Ishikawa (cell line): ENCODE measurements around the gene NSD2.

ENCODE experiments used
- CEBPB ChIP-seq: IDR thresholded peaks from 2 replicates; pipeline ENCODE4 v1.6.1; 2012
- CREB1 ChIP-seq: IDR thresholded peaks from 2 replicates; pipeline ENCODE4 v1.6.1; 2012; ENCODE audit warnings: low read depth
- EGR1 ChIP-seq: IDR thresholded peaks from 2 replicates; pipeline ENCODE4 v1.6.1; 2012
- EP300 ChIP-seq: IDR thresholded peaks from 2 replicates; pipeline ENCODE4 v1.6.1; 2012; ENCODE audit warnings: borderline replicate concordance
- FOXM1 ChIP-seq: IDR thresholded peaks from 2 replicates; pipeline ENCODE4 v1.6.1; 2012; ENCODE audit warnings: low read depth, borderline replicate concordance
- MAX ChIP-seq: IDR thresholded peaks from 2 replicates; pipeline ENCODE4 v1.6.1; 2012
- NFIC ChIP-seq: IDR thresholded peaks from 2 replicates; pipeline ENCODE4 v1.6.1; 2012
- RAD21 ChIP-seq: IDR thresholded peaks from 2 replicates; pipeline ENCODE4 v1.6.1; 2012; ENCODE audit warnings: low read depth
- REST ChIP-seq: IDR thresholded peaks from 2 replicates; pipeline ENCODE4 v1.6.1; 2012; ENCODE audit warnings: low read depth, mild to moderate bottlenecking
- TAF1 ChIP-seq: IDR thresholded peaks from 2 replicates; pipeline ENCODE4 v1.6.1; 2012; ENCODE audit warnings: low read depth, mild to moderate bottlenecking
- TCF12 ChIP-seq: IDR thresholded peaks from 2 replicates; pipeline ENCODE4 v1.6.1; 2012; ENCODE audit warnings: low read depth
- TEAD4 ChIP-seq: IDR thresholded peaks from 2 replicates; pipeline ENCODE4 v1.6.1; 2012
- YY1 ChIP-seq: IDR thresholded peaks from 2 replicates; pipeline ENCODE4 v1.6.1; 2012; ENCODE audit warnings: low read depth
- ZBTB7A ChIP-seq: IDR thresholded peaks from 2 replicates; pipeline ENCODE4 v1.6.1; 2012; ENCODE audit warnings: low read depth
- TF ChIP-seq, protein P1 (sequence below): IDR thresholded peaks from 2 replicates; pipeline ENCODE4 v1.6.1; 2012

NSD2 gene

DNA sequence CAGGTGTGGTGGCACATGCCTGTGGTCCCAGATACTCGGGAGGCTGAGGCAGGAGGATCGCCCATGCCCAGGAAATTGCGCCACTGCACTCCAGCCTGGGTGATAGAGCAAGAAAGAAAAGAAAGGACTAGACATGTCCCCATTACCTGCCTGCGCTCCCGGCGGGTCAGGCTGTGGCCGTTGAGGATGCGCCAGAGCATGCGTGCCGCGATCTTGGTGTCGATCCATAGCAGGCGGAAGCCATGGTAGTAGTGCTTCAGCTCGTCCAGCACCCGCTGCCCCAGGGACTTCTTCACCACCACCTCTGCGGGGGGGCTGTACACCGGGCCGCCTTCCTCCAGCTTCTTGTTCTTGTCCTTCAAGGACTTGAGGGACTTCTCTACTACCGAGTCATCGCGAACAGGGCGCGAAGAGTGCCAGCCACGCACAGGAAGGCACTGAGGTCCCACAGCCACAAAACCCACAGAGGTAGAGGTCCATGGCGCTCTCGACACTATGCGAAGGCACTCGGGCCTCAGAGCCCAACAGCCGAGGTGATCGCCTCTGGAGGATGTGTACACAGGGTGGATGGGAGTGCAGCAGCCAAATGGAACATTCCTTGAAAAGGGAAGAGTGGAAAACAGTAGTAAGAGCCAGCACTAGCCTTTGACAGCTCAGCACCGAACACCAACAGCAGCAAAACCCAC, 29.8 kb upstream of the NSD2 start:
- no peak for TF ChIP-seq EGR1
- TF ChIP-seq FOXM1, result no peak
- no peak for TF ChIP-seq YY1
- no peak for TF ChIP-seq ZBTB7A
- TF ChIP-seq MAX, result no peak
- no peak for TF ChIP-seq TEAD4
- TF ChIP-seq RAD21, result no peak
- no peak for TF ChIP-seq TCF12
- TF ChIP-seq, protein P1, sequence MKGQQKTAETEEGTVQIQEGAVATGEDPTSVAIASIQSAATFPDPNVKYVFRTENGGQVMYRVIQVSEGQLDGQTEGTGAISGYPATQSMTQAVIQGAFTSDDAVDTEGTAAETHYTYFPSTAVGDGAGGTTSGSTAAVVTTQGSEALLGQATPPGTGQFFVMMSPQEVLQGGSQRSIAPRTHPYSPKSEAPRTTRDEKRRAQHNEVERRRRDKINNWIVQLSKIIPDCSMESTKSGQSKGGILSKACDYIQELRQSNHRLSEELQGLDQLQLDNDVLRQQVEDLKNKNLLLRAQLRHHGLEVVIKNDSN, result no peak
- no peak for TF ChIP-seq REST
- TF ChIP-seq CREB1, result no peak
- no peak for TF ChIP-seq TAF1

DNA sequence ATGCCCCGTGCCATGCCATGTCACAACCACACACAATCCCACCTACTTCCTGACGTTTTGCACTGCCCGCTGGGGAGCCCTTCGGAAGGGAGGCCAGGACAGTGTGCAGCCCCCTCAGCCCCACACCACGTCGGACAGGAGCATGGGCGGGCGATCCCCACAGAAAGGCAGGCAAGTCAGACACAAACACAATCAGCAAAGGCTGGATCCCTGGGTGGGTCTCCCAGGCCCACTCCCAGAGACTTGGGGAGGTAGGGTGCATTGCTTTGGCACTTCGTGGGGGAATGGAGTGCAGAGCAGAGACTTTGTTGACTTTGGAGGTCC, 29.3 kb upstream of the NSD2 start:
- TF ChIP-seq FOXM1 (no peak), TAF1 (no peak), CEBPB (no peak), MAX (no peak), REST (no peak), EP300 (no peak), RAD21 (no peak), YY1 (no peak)
- TF ChIP-seq, protein P1, result no peak

DNA sequence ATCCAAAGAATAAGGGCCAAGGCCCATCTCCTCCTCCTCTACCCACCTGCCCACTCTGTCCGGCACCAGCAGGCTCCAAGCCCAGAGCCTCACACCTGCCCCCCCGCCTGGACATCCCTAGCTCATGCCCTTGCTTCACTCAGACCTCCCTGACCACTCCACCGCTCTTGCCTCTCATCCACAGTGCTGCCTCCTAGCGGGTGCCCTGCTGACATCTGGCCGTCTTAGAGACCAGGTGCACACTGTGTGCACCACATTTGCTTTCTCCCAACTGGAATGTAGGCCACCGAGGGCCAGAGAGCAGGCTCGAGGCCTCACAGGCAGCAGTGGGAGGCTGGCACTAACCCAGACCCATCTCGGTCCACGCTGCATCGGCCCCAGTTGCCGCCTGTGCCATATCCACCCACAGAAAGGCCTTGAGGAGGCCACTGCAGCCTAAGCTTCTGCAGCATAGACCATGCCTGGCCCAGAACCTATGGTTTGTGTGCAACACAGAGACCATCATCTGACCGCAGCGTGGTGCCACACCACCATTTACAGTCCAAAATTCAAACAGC, 28.8 kb upstream of the NSD2 start:
- TF ChIP-seq REST (no peak), TAF1 (no peak), CREB1 (no peak), YY1 (no peak), TEAD4 (no peak), ZBTB7A (no peak), CEBPB (no peak), EP300 (no peak), FOXM1 (no peak), NFIC (no peak)
- TF ChIP-seq, protein P1, result no peak

- TF ChIP-seq MAX, result no peak
- TF ChIP-seq FOXM1, result no peak
- no peak for TF ChIP-seq CREB1
- TF ChIP-seq TAF1, result no peak
- no peak for TF ChIP-seq RAD21
- TF ChIP-seq REST, result no peak
- no peak for TF ChIP-seq TCF12
- TF ChIP-seq YY1, result no peak
- TF ChIP-seq EP300, result no peak
- TF ChIP-seq NFIC, result no peak
- TF ChIP-seq CEBPB, result no peak
- TF ChIP-seq EGR1, result no peak
- TF ChIP-seq, protein P1, result no peak
- TF ChIP-seq TEAD4, result no peak
- no peak for TF ChIP-seq ZBTB7A
These were observed 28.2 kb upstream of the NSD2 start for GRCh38 chr4:1842993-1843448.
